GM12872 (cell line): ENCODE measurements around the gene BNIP1.

Experiments
- CTCF ChIP-seq: IDR thresholded peaks from 3 replicates; pipeline ENCODE4 v1.5.1; 2011; ENCODE audit warnings: low read depth, mild to moderate bottlenecking, low read length, moderate library complexity; ENCODE audit not compliant: insufficient read depth

Gene BNIP1

DNA sequence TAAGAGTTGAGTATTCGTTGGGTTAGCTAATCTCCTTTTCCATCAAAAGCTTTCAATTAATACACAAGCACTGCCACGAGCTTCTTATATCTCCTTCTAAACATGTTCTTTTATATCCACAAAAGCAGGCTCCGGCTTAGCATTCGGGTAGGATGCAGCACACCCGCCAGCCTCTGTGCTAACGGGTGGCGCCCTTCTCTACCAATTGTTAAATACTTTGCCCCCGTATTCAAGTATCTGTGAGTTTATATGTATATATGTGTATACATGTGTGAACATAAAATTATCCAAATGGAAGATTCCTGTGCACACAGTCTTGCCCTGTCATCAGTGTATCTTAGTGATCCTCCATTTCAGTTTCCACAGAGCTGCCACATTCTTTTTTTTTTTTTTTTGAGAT is 27.8 kb downstream of the BNIP1 start:
- TF ChIP-seq CTCF = no peak

GRCh38 chr5:173175523-173175922 is 31.2 kb downstream of the BNIP1 start:
- TF ChIP-seq CTCF = no peak

DNA sequence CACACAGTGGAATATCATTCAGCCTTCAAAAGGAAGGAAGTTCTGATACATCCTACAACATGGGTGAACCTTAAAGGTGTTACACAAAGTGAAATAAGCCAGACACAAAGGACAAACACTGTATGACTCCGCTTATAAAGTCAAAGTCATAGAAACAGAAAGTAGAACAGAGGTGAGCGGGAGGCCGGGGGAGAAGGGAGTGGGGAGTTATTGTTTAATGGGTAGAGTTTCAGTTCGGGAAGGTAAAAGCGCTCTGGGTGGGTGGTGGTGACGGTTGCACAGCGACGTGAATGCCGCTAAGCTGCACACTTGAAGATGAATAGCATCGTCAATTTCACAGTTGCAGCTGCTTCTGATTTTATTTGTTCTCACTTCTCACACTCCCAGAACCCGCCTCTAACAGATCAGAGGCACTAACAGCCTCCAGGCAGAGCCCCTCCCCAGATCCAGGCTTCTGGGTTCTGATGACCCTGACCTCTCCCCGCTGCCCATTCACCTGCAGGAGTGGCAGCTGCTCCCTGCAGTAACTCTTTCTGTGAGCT is 34.1 kb downstream of the BNIP1 start:
- TF ChIP-seq CTCF = no peak

DNA sequence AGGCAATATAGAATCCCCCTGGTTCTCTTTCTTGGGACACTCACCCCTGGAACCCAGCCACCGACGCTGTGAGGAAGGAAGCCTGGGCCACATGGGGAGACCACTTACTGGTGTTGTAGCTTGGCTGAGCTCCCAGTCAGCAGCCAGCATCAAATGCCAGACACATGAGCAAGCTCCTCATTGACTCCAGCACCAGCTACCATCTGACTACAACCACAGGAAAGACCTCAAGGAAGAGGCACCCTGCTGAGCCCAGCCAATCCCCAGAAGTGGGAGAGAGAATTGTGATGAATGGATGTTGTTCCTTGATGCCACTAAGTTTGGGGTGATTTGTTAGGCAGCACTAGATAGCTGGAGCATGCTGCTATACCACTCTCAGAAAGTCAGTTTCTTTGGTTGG is 36.0 kb downstream of the BNIP1 start:
- no peak for TF ChIP-seq CTCF

DNA sequence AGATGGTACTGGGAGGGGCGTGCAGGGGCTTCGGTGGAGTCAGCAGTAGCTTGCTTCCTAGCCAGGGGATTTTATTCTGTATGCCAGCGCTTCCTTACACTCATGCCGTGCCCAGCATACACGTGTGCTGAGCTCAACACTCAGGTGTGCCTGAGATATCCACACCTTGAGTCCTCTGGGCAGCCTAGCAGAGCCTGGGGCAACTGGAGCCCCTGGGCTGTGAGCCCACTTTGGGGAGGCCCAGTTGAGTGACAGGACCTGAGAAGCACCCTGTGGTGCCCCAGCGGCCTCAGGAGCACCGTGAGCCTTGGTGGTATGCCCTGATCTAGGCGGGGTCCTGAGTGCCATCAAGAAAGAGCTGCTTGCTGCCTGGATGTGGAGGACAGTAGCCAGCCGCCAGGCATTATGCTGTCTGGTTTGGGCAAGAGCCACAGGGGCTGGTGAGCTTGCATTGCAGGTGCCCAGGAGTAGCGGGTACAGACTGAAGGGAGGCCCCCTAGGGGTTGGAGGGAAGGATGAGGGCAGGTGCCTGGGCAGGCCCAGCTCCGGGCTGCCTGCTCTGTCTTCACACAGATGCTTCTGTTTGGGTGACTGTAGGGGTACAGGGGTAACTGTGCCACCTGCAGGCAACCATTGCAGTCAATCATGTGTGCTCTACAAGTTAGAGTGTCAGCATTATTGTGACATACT is 42.9 kb downstream of the BNIP1 start:
- TF ChIP-seq CTCF = peak; percentile 44; the same call in 2 of the 3 replicates

DNA sequence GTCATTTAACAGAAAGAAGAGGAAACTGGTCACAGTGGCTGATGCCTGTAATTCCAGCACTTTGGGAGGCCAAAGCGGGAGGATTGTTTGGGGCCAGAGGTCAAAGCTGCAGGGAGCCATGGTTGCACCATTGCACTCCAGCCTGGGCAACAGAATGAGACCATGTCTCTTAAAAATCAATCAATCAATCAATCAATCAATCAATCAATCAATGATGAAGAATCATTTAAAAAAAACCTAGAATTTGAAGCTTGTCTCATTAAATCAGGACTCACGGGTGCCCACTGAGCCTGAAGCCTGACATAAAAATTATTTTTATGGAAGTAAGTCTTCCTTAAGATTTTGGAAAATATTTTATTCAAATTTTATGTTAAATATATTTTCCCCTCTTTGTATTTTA is 43.9 kb downstream of the BNIP1 start:
- no peak for TF ChIP-seq CTCF

DNA sequence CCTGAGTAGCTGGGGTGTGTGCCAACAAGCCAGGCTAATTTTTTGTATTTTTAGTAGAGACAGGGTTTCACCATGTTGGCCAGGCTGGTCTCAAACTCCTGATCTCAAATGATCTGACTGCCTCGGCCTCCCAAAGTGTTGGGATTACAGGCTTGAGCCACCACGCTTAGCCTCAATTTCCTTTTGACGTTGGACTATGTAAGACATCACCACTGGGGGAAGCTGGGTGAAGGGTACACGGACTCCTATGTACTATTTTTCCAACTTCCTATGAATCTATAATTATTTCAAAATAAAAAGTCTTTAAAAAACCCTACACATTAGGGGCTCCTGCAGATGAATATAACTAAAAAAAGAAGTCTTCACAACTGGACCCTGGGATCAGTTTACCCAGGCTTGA is 46.7 kb downstream of the BNIP1 start:
- TF ChIP-seq CTCF = no peak

DNA sequence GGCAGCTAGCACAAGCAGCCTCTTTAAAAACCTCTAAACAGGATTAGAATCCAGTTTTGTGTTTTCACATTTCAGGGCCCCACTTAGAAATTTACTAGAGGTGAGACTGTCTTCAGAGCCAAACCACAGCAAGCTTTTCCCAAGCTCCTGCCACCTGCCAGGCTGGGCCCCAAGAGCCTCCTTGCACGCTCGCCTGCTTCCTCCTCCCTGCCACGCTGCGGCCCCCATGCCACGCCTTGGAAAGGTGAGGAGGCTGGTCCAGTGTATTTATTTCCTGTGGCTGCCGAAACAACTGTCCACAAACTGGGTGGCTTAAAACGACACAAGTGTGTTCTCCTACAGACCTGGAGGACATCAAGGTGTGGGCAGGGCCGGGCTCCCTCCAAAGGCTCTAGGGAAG is 47.2 kb downstream of the BNIP1 start:
- TF ChIP-seq CTCF = no peak
